ENCODE data around the gene IGSF23. TPM values are rescaled to one million over a fixed set of nuclear protein-coding genes. Genes with fewer than 3 reads are reported as not detected.

IGSF23 gene
- total and polyA plus RNA-seq, 11 donors = 0.21 to 3.5 (median 0.83) TPM; not detected in 8

GRCh38 chr19:44617110-44617880, 3.9 kb downstream of the IGSF23 start:
- H3K4me1 ChIP-seq = peaks cover 0 to 8% (median 0%) of the 10 kb centered on the region in 12 donors
- ATAC-seq = no peak

GRCh38 chr19:44618640-44619357, 5.4 kb downstream of the IGSF23 start:
- DNase-seq = no peak
- no peak for TF ChIP-seq CTCF (IDR thresholded peaks at IDR 0.05)
- TF ChIP-seq POLR2A (IDR thresholded peaks at IDR 0.05) = no peak
- WGBS, 4 donors = 70 to 81% (median 81%) methylated on average over 7 of the region's 7 CpGs
- no peak overlapping the region for H3K4me3 ChIP-seq
- H3K27ac ChIP-seq = no peak overlapping the region
- H3K36me3 ChIP-seq = no peaks in the 10 kb centered on the region
- ATAC-seq = no peak
- no peaks in the 10 kb centered on the region for H3K9me3 ChIP-seq
- peaks cover 0 to 21% (median 0%) of the 10 kb centered on the region in 12 donors for H3K4me1 ChIP-seq
- intact Hi-C loops (cut with DNase I) = no loop called here
- H3K27me3 ChIP-seq = no peaks in the 10 kb centered on the region

More at GRCh38 chr19:44617110-44617880, 3.9 kb downstream of the IGSF23 start:
- Histone ChIP-seq H3K27me3 (no peaks in the 10 kb centered on the region), H3K27ac (no peak overlapping the region), H3K9me3 (no peaks in the 10 kb centered on the region), H3K36me3 (no peaks in the 10 kb centered on the region), H3K4me3 (no peak overlapping the region)
- no peak for TF ChIP-seq POLR2A (IDR thresholded peaks at IDR 0.05)
- TF ChIP-seq CTCF (IDR thresholded peaks at IDR 0.05) = no peak
- no peak for DNase-seq
- WGBS, 4 donors = 87 to 95% (median 90%) methylated on average over 8 of the region's 8 CpGs
- intact Hi-C loops (cut with DNase I) = no loop called here

GRCh38 chr19:44620667-44621066, 7.3 kb downstream of the IGSF23 start:
- Histone ChIP-seq H3K4me3 (no peak overlapping the region), H3K27me3 (no peaks in the 10 kb centered on the region), H3K4me1 (peaks cover 0 to 21% (median 0%) of the 10 kb centered on the region in 12 donors), H3K36me3 (no peaks in the 10 kb centered on the region), H3K9me3 (no peaks in the 10 kb centered on the region), H3K27ac (no peak overlapping the region)
- 90 to 96% (median 92%) methylated on average over 5 of the region's 5 CpGs for WGBS, 4 donors
- DNase-seq (no peak), ATAC-seq (no peak)
- TF ChIP-seq CTCF (IDR thresholded peaks at IDR 0.05) (no peak), POLR2A (IDR thresholded peaks at IDR 0.05) (no peak)
- intact Hi-C loops (cut with DNase I) = no loop called here

- Histone ChIP-seq H3K27me3 (no peaks in the 10 kb centered on the region), H3K36me3 (no peaks in the 10 kb centered on the region), H3K9me3 (no peaks in the 10 kb centered on the region), H3K4me1 (peaks cover 0 to 14% (median 0%) of the 10 kb centered on the region in 12 donors), H3K4me3 (no peak overlapping the region), H3K27ac (no peak overlapping the region)
- intact Hi-C loops (cut with DNase I) = no loop called here
- TF ChIP-seq CTCF (IDR thresholded peaks at IDR 0.05) (no peak), POLR2A (IDR thresholded peaks at IDR 0.05) (no peak)
- ATAC-seq (no peak), DNase-seq (no peak)
- WGBS, 4 donors = 80 to 88% (median 87%) methylated on average over 6 of the region's 6 CpGs
Observed at GRCh38 chr19:44621367-44621766, 8.0 kb downstream of the IGSF23 start.
